ENCODE data around the gene CAPN8.

The CAPN8 gene

GRCh38 chr1:223492044-223492443 lies 173.5 kb downstream of the CAPN8 start:
- no peak for TF ChIP-seq CTCF (IDR thresholded peaks at IDR 0.05)
- Histone ChIP-seq H3K4me1 (no peaks in the 10 kb centered on the region), H3K4me3 (no peak overlapping the region), H3K27ac (no peak overlapping the region), H3K36me3 (no peaks in the 10 kb centered on the region), H3K27me3 (peaks cover 0 to 6% of the 10 kb centered on the region in 2 donors), H3K9me3 (no peaks in the 10 kb centered on the region)
- intact Hi-C loops (cut with DNase I; ENCODE audit: low total_unique reads), result no loop called here
- no peak for DNase-seq

Measured in tibial artery (tissue), 4 donors.